Effector memory CD4-positive, alpha-beta T cell (primary cell): ENCODE measurements around the gene FBXO4.
A peak's percentile ranks its signal among the peaks of the same experiment; 100 is the strongest.
"Not testable (repeated sequence)": the region's sequence is repeated elsewhere in the genome, so short reads cannot be mapped to it uniquely, and the experiment has no call there.

Source experiments
- DNase-seq, 3 donors: peaks; one replicate each; pipeline ENCODE4 v3.0.0-alpha.2; 2020
- H3K27ac ChIP-seq: 2 replicates; pipeline ENCODE4 v1.7.0; 2013; ENCODE audit warnings: mild to moderate bottlenecking, low read length, moderate library complexity; ENCODE audit not compliant: insufficient read depth, poor library complexity, severe bottlenecking
- H3K27me3 ChIP-seq: replicated peaks from 2 replicates; pipeline ENCODE4 v1.7.0; 2013; ENCODE audit warnings: mild to moderate bottlenecking, low read length; ENCODE audit not compliant: insufficient read depth, control insufficient read depth, poor library complexity, severe bottlenecking
- H3K36me3 ChIP-seq: 2 replicates; pipeline ENCODE4 v1.7.0; 2013; ENCODE audit warnings: mild to moderate bottlenecking, low read length, moderate library complexity; ENCODE audit not compliant: control insufficient read depth, insufficient read depth
- H3K4me1 ChIP-seq: 2 replicates; pipeline ENCODE4 v1.7.0; 2013; ENCODE audit warnings: low read length, mild to moderate bottlenecking; ENCODE audit not compliant: control insufficient read depth, insufficient read depth, poor library complexity, severe bottlenecking
- H3K4me3 ChIP-seq: 2 replicates; pipeline ENCODE4 v1.7.0; 2013; ENCODE audit warnings: low read length, low read depth, mild to moderate bottlenecking; ENCODE audit not compliant: insufficient read depth, poor library complexity, severe bottlenecking
- H3K9me3 ChIP-seq: 2 replicates; pipeline ENCODE4 v1.7.0; 2013; ENCODE audit warnings: mild to moderate bottlenecking, low read length, moderate library complexity; ENCODE audit not compliant: control insufficient read depth

Gene FBXO4

GRCh38 chr5:41921166-41921565, 3.9 kb upstream of the FBXO4 start:
- Histone ChIP-seq H3K36me3 (peaks cover 36% of the 10 kb centered on the region), H3K4me1 (peaks cover 8% of the 10 kb centered on the region), H3K4me3 (no peak overlapping the region), H3K27ac (no peak overlapping the region), H3K9me3 (no peaks in the 10 kb centered on the region), H3K27me3 (no peaks in the 10 kb centered on the region)
- no peak for DNase-seq

GRCh38 chr5:41921874-41922273, 3.2 kb upstream of the FBXO4 start:
- no peak overlapping the region for H3K27ac ChIP-seq
- no peaks in the 10 kb centered on the region for H3K9me3 ChIP-seq
- H3K4me3 ChIP-seq: no peak overlapping the region
- H3K27me3 ChIP-seq: no peaks in the 10 kb centered on the region
- DNase-seq: no peak
- peaks cover 29% of the 10 kb centered on the region for H3K36me3 ChIP-seq
- peaks cover 8% of the 10 kb centered on the region for H3K4me1 ChIP-seq

- Histone ChIP-seq H3K4me1 (peaks cover 8% of the 10 kb centered on the region), H3K4me3 (peak overlapping the region; percentile 77)
Measured at GRCh38 chr5:41924526-41924871, 582 bp upstream of the FBXO4 start.

GRCh38 chr5:41925555-41925951, 472 bp downstream of the FBXO4 start:
- H3K4me3 ChIP-seq: peak overlapping the region; percentile 77
- H3K36me3 ChIP-seq: peaks cover 2% of the 10 kb centered on the region
- no peaks in the 10 kb centered on the region for H3K9me3 ChIP-seq
- no peaks in the 10 kb centered on the region for H3K27me3 ChIP-seq
- DNase-seq: no peak
- peaks cover 8% of the 10 kb centered on the region for H3K4me1 ChIP-seq
- H3K27ac ChIP-seq: peak overlapping the region; percentile 89

More at GRCh38 chr5:41924526-41924871, 582 bp upstream of the FBXO4 start:
- peak overlapping the region; percentile 89 for H3K27ac ChIP-seq
- H3K9me3 ChIP-seq: no peaks in the 10 kb centered on the region
- H3K27me3 ChIP-seq: no peaks in the 10 kb centered on the region
- H3K36me3 ChIP-seq: peaks cover 10% of the 10 kb centered on the region
- DNase-seq: no peak

GRCh38 chr5:41927604-41928003, 2.5 kb downstream of the FBXO4 start:
- H3K36me3 ChIP-seq: peaks cover 4% of the 10 kb centered on the region
- H3K9me3 ChIP-seq: no peaks in the 10 kb centered on the region
- H3K27me3 ChIP-seq: no peaks in the 10 kb centered on the region
- H3K27ac ChIP-seq: no peak overlapping the region
- DNase-seq: no peak
- H3K4me3 ChIP-seq: no peak overlapping the region
- H3K4me1 ChIP-seq: peaks cover 8% of the 10 kb centered on the region

GRCh38 chr5:41929035-41929434, 4.0 kb downstream of the FBXO4 start:
- Histone ChIP-seq H3K4me1 (peaks cover 8% of the 10 kb centered on the region), H3K36me3 (peaks cover 4% of the 10 kb centered on the region), H3K9me3 (no peaks in the 10 kb centered on the region), H3K27me3 (no peaks in the 10 kb centered on the region), H3K4me3 (no peak overlapping the region), H3K27ac (no peak overlapping the region)
- no peak for DNase-seq

GRCh38 chr5:41932770-41933169, 7.7 kb downstream of the FBXO4 start:
- no peaks in the 10 kb centered on the region for H3K4me1 ChIP-seq
- peaks cover 4% of the 10 kb centered on the region for H3K36me3 ChIP-seq
- no peak overlapping the region for H3K4me3 ChIP-seq
- H3K27ac ChIP-seq: no peak overlapping the region
- no peak for DNase-seq
- no peaks in the 10 kb centered on the region for H3K27me3 ChIP-seq
- H3K9me3 ChIP-seq: no peaks in the 10 kb centered on the region

- Histone ChIP-seq H3K9me3 (no peaks in the 10 kb centered on the region), H3K4me1 (no peaks in the 10 kb centered on the region), H3K27me3 (no peaks in the 10 kb centered on the region), H3K27ac (no peak overlapping the region), H3K4me3 (no peak overlapping the region), H3K36me3 (peaks cover 4% of the 10 kb centered on the region)
- no peak for DNase-seq
Measured at GRCh38 chr5:41935544-41935943, 10.5 kb downstream of the FBXO4 start.

GRCh38 chr5:41940641-41941040, 15.6 kb downstream of the FBXO4 start:
- H3K9me3 ChIP-seq: no peaks in the 10 kb centered on the region
- DNase-seq: no peak
- no peaks in the 10 kb centered on the region for H3K4me1 ChIP-seq
- no peak overlapping the region for H3K4me3 ChIP-seq
- H3K27ac ChIP-seq: no peak overlapping the region
- no peaks in the 10 kb centered on the region for H3K27me3 ChIP-seq
- no peaks in the 10 kb centered on the region for H3K36me3 ChIP-seq

- not testable (repeated sequence) for H3K27me3 ChIP-seq, H3K27ac ChIP-seq, H3K4me1 ChIP-seq, H3K4me3 ChIP-seq, DNase-seq, H3K36me3 ChIP-seq, H3K9me3 ChIP-seq
Measured at GRCh38 chr5:41945332-41945955, 20.4 kb downstream of the FBXO4 start.
